T-cell (primary cell): ENCODE data around the gene STK16. TPM values are rescaled to one million over a fixed set of nuclear protein-coding genes. Genes with fewer than 3 reads are reported as not detected.
"Not testable (repeated sequence)": the region's sequence is repeated elsewhere in the genome, so short reads cannot be mapped to it uniquely, and the experiment has no call there.

Source experiments
- ATAC-seq, 4 experiments: fragments of 200-7000 bp in 3 of 4; fragments of 150-1000 bp in 1 of 4; cut with Tn5 transposase; replicated peaks in 1 of 4; 1 replicate in 3 of 4; 2 replicates in 1 of 4; pipeline ENCODE4 v1.10.0; 2021; ENCODE audit warnings: moderate library complexity in 3 of 4, mild to moderate bottlenecking in 2 of 4, moderate number of reproducible peaks in 1 of 4
- CTCF ChIA-PET, 2 donors: fragments of 300-600 bp; sonication (Branson Sonifier 250); formaldehyde crosslinking; loops; one replicate each; lab custom pipeline; 2022; ENCODE audit warnings: antibody characterized with exemption in 2 of 2; lab: Charles Lee
- POLR2A ChIA-PET, 2 donors: fragments of 300-600 bp; sonication (Branson Sonifier 250); formaldehyde crosslinking; loops; one replicate each; lab custom pipeline; 2022; ENCODE audit warnings: antibody characterized with exemption in 2 of 2; lab: Charles Lee
- DNase-seq, 35 experiments: peaks; one replicate each; pipeline versions ENCODE4 v3.0.0 to v3.0.0-alpha.2; 2013 to 2023
- H3K27ac ChIP-seq: one replicate; pipeline ENCODE4 v1.5.1; 2013; ENCODE audit warnings: low read length
- H3K27me3 ChIP-seq, 2 experiments: replicated peaks in 1 of 2; 1 replicate in 1 of 2; 2 replicates in 1 of 2; pipeline versions ENCODE4 v1.6.1 to v1.7.0; 2013; ENCODE audit warnings: low read length in 1 of 2, mixed read lengths in 1 of 2; ENCODE audit not compliant: control insufficient read depth in 2 of 2, insufficient read depth in 2 of 2; ENCODE audit errors: extremely low read depth in 1 of 2
- H3K36me3 ChIP-seq, 2 donors: 1 replicate in 1 of 2; 2 replicates in 1 of 2; pipeline versions ENCODE4 v1.6.1 to v1.7.0; 2013; ENCODE audit warnings: low read length in 1 of 2; ENCODE audit not compliant: control insufficient read depth in 2 of 2, insufficient read depth in 1 of 2; ENCODE audit errors: extremely low read depth in 1 of 2
- H3K4me1 ChIP-seq, 2 experiments: 1 replicate in 1 of 2; 2 replicates in 1 of 2; pipeline versions ENCODE4 v1.6.1 to v1.7.0; 2013; ENCODE audit warnings: low read length in 2 of 2, mixed read lengths in 1 of 2; ENCODE audit not compliant: insufficient read depth in 2 of 2, control insufficient read depth in 1 of 2; ENCODE audit errors: extremely low read depth in 1 of 2
- H3K4me3 ChIP-seq, 2 donors: 1 replicate in 1 of 2; 2 replicates in 1 of 2; pipeline versions ENCODE4 v1.5.1 to v1.7.0; 2013; ENCODE audit warnings: mild to moderate bottlenecking in 2 of 2, low read length in 1 of 2, moderate library complexity in 1 of 2; ENCODE audit not compliant: control insufficient read depth in 1 of 2; ENCODE audit errors: extremely low read depth in 1 of 2
- H3K9me3 ChIP-seq: 2 replicates; pipeline ENCODE4 v1.7.0; 2013
- H3K27ac Mint-ChIP-seq, 2 donors: one replicate each; pipeline ENCODE4 v1.8.0; 2020 to 2021; ENCODE audit warnings: mild to moderate bottlenecking in 2 of 2, mixed read lengths in 2 of 2
- H3K27me3 Mint-ChIP-seq, 2 donors: one replicate each; pipeline ENCODE4 v1.8.0; 2021 to 2022; ENCODE audit warnings: mixed read lengths in 2 of 2
- H3K36me3 Mint-ChIP-seq: one replicate; pipeline ENCODE4 v1.8.0; 2021; ENCODE audit warnings: mixed read lengths
- H3K4me1 Mint-ChIP-seq, 3 donors: one replicate each; pipeline ENCODE4 v1.8.0; 2020 to 2022; ENCODE audit warnings: mixed read lengths in 3 of 3, mild to moderate bottlenecking in 1 of 3
- H3K4me3 Mint-ChIP-seq, 3 donors: one replicate each; pipeline ENCODE4 v1.8.0; 2020 to 2022; ENCODE audit warnings: mild to moderate bottlenecking in 3 of 3, mixed read lengths in 3 of 3, moderate library complexity in 3 of 3
- H3K9me3 Mint-ChIP-seq, 3 donors: one replicate each; pipeline ENCODE4 v1.8.0; 2020 to 2022; ENCODE audit warnings: mixed read lengths in 3 of 3
- WGBS: methylation state at CpG from one replicate; pipeline ENCODE4 v1.1.5; 2013; ENCODE audit warnings: missing lambda C conversion rate; ENCODE audit not compliant: insufficient coverage; 5-methylcytosine and 5-hydroxymethylcytosine counted together
- total RNA-seq, 35 experiments: library from RNA in 6 of 35; stranded (reverse) in 6 of 35; fragments of 120-200 nt in 1 of 35; gene quantifications; one replicate each; pipeline versions ENCODE4 v1.2.1 to v1.2.4 and lab custom pipeline; 2013 to 2026

Gene STK16, protein sequence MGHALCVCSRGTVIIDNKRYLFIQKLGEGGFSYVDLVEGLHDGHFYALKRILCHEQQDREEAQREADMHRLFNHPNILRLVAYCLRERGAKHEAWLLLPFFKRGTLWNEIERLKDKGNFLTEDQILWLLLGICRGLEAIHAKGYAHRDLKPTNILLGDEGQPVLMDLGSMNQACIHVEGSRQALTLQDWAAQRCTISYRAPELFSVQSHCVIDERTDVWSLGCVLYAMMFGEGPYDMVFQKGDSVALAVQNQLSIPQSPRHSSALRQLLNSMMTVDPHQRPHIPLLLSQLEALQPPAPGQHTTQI
- total RNA-seq, result 10 to 100 TPM; 19.3 to 26.6 (median 21.3) TPM
- 31.3 TPM for total RNA-seq (2013)
- total RNA-seq (lab: John Stamatoyannopoulos, UW), result 7.3 to 29.0 (median 19.1) reads per million in 29 experiments

DNA sequence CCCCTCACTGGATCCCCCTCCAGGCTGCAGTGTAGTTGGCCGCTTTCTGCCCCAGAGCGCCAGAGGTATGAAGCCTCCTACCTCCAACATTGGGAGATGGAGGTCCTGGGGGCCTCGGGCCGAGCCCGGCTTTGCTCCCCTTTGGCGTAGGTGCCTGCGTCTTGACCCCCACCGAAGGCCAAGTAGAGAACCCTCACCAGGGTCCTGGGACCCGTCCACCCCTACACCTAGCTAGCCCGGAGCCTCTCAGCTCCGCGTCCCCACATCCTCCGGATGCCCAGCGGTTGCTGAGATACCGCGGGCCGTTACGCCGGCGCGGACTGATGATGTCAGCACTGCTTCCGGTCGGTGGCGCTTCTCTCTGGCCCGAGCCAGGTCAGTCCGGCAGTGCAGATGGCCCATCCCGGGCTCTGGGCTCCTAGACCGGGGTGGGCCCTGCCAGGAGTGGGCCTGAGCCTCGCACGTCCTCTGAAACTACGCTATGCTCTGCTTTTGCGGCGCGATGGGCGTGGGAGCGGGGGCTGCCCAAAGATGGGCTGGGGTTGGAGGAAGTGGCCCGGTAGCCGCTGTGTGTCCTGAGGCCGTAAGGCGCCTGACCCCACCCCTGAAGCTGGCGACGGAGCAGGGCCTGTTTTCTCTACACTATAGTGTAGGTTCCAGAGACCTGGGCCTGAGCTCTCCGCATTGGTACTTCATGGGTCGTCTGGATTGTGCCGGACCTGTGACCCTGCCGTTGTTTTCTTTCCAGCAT, at the start of gene STK16, which contains the start of gene GLB1L:
Gene STK16 (plus strand): TSS at position 332 of the 751 bp plus-strand sequence. CDS start 521 bp downstream, outside the sequence.
Gene GLB1L (minus strand): TSS at position 297 of the 751 bp plus-strand sequence. CDS start 1,871 bp downstream, outside the sequence.
- H3K27ac Mint-ChIP-seq, result peak within 1 kb of the TSS; percentile 98 to 99
- DNase-seq, result peak; percentile 63 to 93 (median 81)

GRCh38 chr2:219197388-219197787, 47.9 kb upstream of the STK16 start:
- Mint-ChIP-seq H3K27ac (peak overlapping the region in 1 of 2 donors; percentile 43), H3K27me3 (peaks cover 5 to 6% of the 10 kb centered on the region in 2 donors), H3K9me3 (no peaks in the 10 kb centered on the region), H3K36me3 (no peaks in the 10 kb centered on the region), H3K4me1 (peaks cover 16 to 20% (median 16%) of the 10 kb centered on the region in 3 donors), H3K4me3 (no peak overlapping the region)
- Histone ChIP-seq H3K9me3 (no peaks in the 10 kb centered on the region), H3K27ac (no peak overlapping the region), H3K4me3 (no peak overlapping the region), H3K36me3 (no peaks in the 10 kb centered on the region), H3K4me1 (peaks cover 0 to 15% of the 10 kb centered on the region in 2 experiments), H3K27me3 (peaks cover 0 to 3% of the 10 kb centered on the region in 2 experiments)
- ChIA-PET POLR2A (interaction anchor here in 1 of 2 donors (1.0 kb wide), 1 partner anchor 9 kb away, joined by 7 read pairs; no protein-coding TSS in a partner anchor), CTCF (interaction anchor here in 1 of 2 donors (0.7 to 0.9 kb wide), 2 partner anchors 9 to 19 kb away, joined by 3 to 7 read pairs; partner anchors contain the start of gene ZFAND2B)
- no peak for DNase-seq
- ATAC-seq, result no peak
- no CpG with 5 or more reads among the region's 1 CpG for WGBS

More for the DNA sequence above, at the start of gene STK16, which contains the start of gene GLB1L:
- under 1% methylated on average over 44 of the region's 46 CpGs for WGBS
- no peaks in the 10 kb centered on the region for H3K27me3 Mint-ChIP-seq
- H3K36me3 ChIP-seq, result peaks cover 2 to 23% of the 10 kb centered on the region in 2 donors
- H3K9me3 ChIP-seq, result no peaks in the 10 kb centered on the region
- peak within 1 kb of the TSS; percentile 75 to 92 (median 87) for H3K4me3 Mint-ChIP-seq
- ChIA-PET POLR2A (interaction anchor here (0.6 to 2.5 kb wide), 10 partner anchors 8 to 71 kb away, joined by 3 to 32 read pairs (median 4); partner anchors contain the start of genes ANKZF1 (in 2 of the 2), ATG9A (in 2 of the 2), TUBA4A (in 2 of the 2) and TUBA4B (in 2 of the 2)), CTCF (interaction anchor here (0.5 to 2.3 kb wide), 9 partner anchors 9 to 90 kb away, joined by 3 to 14 read pairs (median 7); partner anchors contain the start of genes ANKZF1 (in 1 of the 2) and ATG9A (in 1 of the 2))
- H3K9me3 Mint-ChIP-seq, result no peaks in the 10 kb centered on the region
- H3K27me3 ChIP-seq, result no peaks in the 10 kb centered on the region
- peaks cover 42 to 62% of the 10 kb centered on the region in 2 experiments for H3K4me1 ChIP-seq
- H3K4me1 Mint-ChIP-seq, result peaks cover 56 to 66% (median 59%) of the 10 kb centered on the region in 3 donors
- peaks cover 21% of the 10 kb centered on the region for H3K36me3 Mint-ChIP-seq
- peak within 1 kb of the TSS; percentile 89 to 90 for H3K4me3 ChIP-seq
- ATAC-seq, result peak; percentile 56 to 70 (median 66)
- H3K27ac ChIP-seq, result peak within 1 kb of the TSS; percentile 94

DNA sequence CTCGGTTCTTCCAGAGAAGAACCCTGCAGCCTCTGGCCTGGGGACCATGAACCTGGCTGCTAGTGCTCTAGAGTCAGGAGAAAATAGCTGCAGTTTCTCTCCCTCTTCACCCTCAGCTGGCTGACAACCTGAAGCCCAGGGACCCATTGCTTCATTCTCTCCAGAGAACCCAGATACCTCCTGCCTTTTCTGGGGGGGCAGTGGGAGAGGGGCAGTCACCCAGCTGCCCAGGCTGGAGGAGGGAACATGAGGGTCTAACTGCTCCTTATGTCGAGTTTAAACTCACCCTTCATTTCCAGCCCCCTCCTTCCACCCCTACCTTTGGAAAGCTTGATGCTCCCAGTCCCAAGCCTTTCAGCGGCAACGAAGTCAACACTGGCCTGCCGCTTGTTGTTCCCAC, 46.3 kb upstream of the STK16 start:
- no peaks in the 10 kb centered on the region for H3K9me3 ChIP-seq
- Mint-ChIP-seq H3K4me1 (peaks cover 16 to 20% (median 16%) of the 10 kb centered on the region in 3 donors), H3K27ac (no peak overlapping the region), H3K4me3 (peak overlapping the region in 1 of 3 donors; percentile 44), H3K36me3 (no peaks in the 10 kb centered on the region), H3K27me3 (peaks cover 5 to 6% of the 10 kb centered on the region in 2 donors), H3K9me3 (no peaks in the 10 kb centered on the region)
- ATAC-seq, result no peak
- ChIA-PET CTCF (interaction anchor here in 1 of 2 donors (0.6 kb wide), 1 partner anchor 27 kb away, joined by 5 read pairs; no protein-coding TSS in a partner anchor), POLR2A (interaction anchor here in 1 of 2 donors (0.5 kb wide), 1 partner anchor 13 kb away, joined by 7 read pairs; no protein-coding TSS in a partner anchor)
- H3K4me3 ChIP-seq, result no peak overlapping the region
- H3K27ac ChIP-seq, result no peak overlapping the region
- peaks cover 0 to 3% of the 10 kb centered on the region in 2 experiments for H3K27me3 ChIP-seq
- H3K36me3 ChIP-seq, result no peaks in the 10 kb centered on the region
- H3K4me1 ChIP-seq, result peaks cover 0 to 15% of the 10 kb centered on the region in 2 experiments
- DNase-seq, result no peak
- WGBS, result 94% methylated on average over 4 of the region's 5 CpGs

DNA sequence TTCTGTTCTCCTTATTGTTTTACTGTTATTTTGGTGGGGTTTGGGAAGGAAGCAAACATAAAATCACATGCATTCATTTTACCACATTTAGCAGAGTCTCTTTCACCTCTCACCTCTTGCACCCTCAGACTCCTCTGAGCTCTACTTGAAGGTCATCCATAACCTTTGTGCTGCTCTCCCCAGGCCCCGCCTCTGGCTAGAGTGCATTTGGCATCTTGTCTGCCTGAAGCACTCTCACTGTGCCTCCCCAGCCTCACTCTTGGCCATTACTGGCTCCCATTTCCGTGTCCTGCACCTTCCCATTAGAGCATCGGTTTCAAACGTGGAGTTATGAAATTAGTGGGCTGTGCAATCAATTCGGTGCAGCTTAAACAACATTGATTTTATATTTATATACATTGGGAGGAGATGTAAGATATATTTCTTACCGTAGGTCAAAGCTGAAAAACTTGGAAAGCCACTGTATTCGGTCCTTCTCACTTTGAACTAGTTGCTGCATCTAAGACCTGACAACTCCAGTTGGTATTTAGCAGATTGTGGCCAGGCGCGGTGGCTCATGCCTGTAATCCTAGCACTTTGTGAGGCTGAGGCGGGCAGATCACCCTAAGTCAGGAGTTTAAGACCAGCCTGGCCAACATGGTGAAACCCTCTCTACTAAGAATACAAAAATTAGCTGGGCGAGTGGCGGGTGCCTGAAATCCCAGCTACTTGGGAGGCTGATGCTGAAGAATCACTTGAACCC, 45.6 kb upstream of the STK16 start:
- no peak overlapping the region for H3K27ac ChIP-seq
- no peak overlapping the region for H3K27ac Mint-ChIP-seq
- peak overlapping the region in 2 of 3 donors; percentile 40 to 81 for H3K4me3 Mint-ChIP-seq
- ATAC-seq (no peak), DNase-seq (no peak)
- no peaks in the 10 kb centered on the region for H3K9me3 Mint-ChIP-seq
- WGBS, result 92% methylated on average over 2 of the region's 12 CpGs
- H3K27me3 Mint-ChIP-seq, result peaks cover 5 to 6% of the 10 kb centered on the region in 2 donors
- H3K9me3 ChIP-seq, result no peaks in the 10 kb centered on the region
- H3K27me3 ChIP-seq, result peaks cover 0 to 3% of the 10 kb centered on the region in 2 experiments
- H3K4me1 ChIP-seq, result peaks cover 0 to 15% of the 10 kb centered on the region in 2 experiments
- no peaks in the 10 kb centered on the region for H3K36me3 ChIP-seq
- ChIA-PET POLR2A (interaction anchor here in 1 of 2 donors (0.5 kb wide), 1 partner anchor 12 kb away, joined by 7 read pairs; no protein-coding TSS in a partner anchor), CTCF (interaction anchor here (0.6 to 1.1 kb wide), 5 partner anchors 18 to 65 kb away, joined by 3 to 5 read pairs (median 3); no protein-coding TSS in a partner anchor)
- no peaks in the 10 kb centered on the region for H3K36me3 Mint-ChIP-seq
- H3K4me3 ChIP-seq, result no peak overlapping the region
- peaks cover 16 to 20% (median 16%) of the 10 kb centered on the region in 3 donors for H3K4me1 Mint-ChIP-seq

DNA sequence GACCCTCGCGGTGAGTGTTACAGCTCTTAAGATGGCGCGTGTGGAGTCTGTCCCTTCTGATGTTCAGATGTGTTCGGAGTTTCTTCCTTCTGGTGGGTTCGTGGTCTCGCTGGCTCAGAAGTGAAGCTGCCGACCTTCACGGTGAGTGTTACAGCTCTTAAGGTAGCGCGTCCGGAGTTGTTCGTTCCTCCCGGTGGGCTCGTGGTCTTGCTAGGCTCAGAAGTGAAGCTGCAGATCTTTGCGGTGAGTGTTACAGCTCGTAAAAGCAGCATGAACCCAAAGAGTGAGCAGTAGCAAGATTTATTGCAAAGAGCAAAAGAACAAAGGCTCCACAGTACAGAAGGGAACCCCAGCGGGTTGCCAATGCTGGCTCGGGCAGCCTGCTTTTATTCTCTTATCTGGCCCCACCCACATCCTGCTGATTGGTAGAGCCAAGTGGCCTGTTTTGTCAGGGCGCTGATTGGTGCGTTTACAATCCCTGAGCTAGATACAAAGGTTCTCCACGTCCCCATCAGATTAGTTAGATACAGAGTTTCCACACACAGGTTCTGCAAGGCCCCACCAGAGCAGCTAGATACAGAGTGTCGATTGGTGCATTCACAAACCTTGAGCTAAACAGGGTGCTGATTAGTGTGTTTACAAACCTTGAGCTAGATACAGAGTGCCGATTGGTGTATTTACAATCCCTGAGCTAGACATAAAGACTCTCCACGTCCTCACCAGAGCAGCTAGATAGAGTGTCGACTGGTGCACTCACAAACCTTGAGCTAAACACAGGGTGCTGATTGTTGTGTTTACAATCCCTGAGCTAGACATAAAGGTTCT, 44.6 kb upstream of the STK16 start:
- DNase-seq, result peak in 18 of 35 experiments; percentile 8 to 56 (median 24)
- CTCF ChIA-PET, result interaction anchor here in 1 of 2 donors (0.6 to 1.1 kb wide), 4 partner anchors 11 to 295 kb away, joined by 3 to 10 read pairs (median 4); no protein-coding TSS in a partner anchor
- WGBS, result 50% methylated on average over 19 of the region's 26 CpGs
- H3K27me3 Mint-ChIP-seq, H3K36me3 Mint-ChIP-seq, H3K36me3 ChIP-seq, H3K9me3 ChIP-seq, H3K9me3 Mint-ChIP-seq, ATAC-seq, H3K27me3 ChIP-seq: not testable (repeated sequence)
- H3K27ac Mint-ChIP-seq, result peak overlapping the region; percentile 87 to 88
- POLR2A ChIA-PET, result interaction anchor here in 1 of 2 donors (0.7 kb wide), 1 partner anchor 134 kb away, joined by 7 read pairs; no protein-coding TSS in a partner anchor
- peaks cover 0 to 16% of the 10 kb centered on the region in 2 experiments for H3K4me1 ChIP-seq
- H3K27ac ChIP-seq, result peak overlapping the region; percentile 34
- H3K4me3 ChIP-seq, result peak overlapping the region in 1 of 2 donors; percentile 39
- peaks cover 16 to 20% (median 16%) of the 10 kb centered on the region in 3 donors for H3K4me1 Mint-ChIP-seq
- peak overlapping the region; percentile 76 to 81 (median 78) for H3K4me3 Mint-ChIP-seq
